Islet of Langerhans (tissue), 1 donor: Measurements from ENCODE around the gene CIDEA.
"Not testable (repeated sequence)": the region's sequence is repeated elsewhere in the genome, so short reads cannot be mapped to it uniquely, and the experiment has no call there.

ENCODE experiments used
- FAIRE-seq: peaks from one replicate; lab custom pipeline; 2011; peaks lifted over from hg19 to GRCh38; lab: Jason Lieb, UNC

Gene CIDEA

DNA sequence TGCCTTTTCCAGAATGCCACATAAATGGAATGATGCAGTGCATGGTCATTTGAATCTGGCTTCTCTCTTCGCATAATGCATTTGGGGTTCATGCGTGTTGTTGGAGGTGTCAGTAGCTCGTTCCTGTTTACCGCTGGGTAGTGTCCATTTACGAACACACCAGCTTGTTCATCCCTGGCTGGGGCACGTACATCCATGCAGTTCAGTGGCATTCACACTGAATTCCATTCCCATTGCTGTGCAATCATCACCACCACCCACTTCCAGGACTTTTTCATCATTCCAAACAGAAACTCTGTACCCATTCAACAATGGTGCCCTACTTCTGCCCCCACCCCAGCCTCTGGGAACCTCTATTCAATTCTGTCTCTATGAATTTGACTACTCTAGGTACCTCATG is 14.7 kb upstream of the CIDEA start:
- no peak for FAIRE-seq

DNA sequence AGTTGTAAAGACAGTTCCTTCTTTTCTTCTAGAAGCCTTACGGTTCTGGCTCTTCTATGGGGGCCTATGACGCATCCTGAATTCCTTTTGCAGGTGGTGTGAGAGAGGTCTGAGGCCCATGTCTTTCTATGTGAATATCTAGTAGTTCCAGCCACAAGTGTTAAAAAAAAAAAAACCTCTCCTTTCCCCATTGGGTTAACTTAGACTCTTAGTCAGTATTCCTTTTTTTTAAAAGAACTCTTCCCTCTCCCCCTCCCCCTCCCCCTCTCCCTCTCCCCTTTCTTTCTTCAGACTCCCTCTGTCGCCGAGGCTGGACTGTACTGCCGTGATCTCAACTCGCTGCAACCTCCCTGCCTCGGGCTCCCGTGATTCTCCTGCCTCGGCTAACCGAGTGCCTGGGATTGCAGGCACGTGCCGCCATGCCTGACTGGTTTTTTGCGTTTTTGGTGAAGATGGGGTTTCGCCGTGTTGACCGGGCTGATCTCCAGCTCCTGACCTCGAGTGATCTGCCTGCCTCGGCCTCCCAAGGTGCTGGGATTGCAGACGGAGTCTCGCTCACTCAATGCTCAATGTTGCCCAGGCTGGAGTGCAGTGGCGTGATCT is 11.4 kb upstream of the CIDEA start:
- no peak for FAIRE-seq

DNA sequence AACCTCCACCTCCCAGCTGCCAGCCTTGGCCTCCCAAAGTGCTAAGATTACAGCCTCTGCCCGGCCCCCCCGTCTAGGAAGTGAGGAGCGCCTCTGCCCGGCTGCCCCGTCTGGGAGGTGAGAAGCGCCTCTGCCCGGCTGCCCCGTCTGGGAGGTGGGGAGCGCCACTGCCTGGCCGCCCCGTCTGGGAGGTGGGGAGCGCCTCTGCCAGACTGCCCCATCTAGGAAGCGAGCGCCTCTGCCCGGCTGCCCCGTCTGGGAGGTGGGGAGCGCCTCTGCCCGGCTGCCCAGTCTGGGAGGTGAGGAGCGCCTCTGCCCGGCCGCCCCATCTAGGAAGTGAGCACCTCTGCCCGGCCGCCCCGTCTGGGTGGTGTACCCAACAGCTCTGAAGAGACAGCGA is 10.9 kb upstream of the CIDEA start:
- FAIRE-seq: not testable (repeated sequence)

DNA sequence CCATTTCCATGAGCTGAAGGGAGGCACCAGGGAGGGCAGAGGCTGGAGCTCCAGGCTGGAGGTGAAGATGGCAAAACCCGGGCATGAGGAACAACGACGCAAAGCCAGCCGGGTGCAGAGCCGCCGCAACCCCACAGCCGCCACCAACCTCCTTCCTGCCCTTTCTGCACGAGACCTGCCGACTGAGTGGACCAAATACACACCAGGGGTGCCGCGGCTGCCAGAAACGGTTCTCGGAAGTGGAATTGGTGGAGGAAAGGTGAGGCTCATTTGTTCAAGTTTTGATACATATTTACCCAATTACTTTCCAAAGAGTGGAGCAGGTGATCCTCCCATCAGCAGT is 8.4 kb upstream of the CIDEA start:
- no peak for FAIRE-seq

DNA sequence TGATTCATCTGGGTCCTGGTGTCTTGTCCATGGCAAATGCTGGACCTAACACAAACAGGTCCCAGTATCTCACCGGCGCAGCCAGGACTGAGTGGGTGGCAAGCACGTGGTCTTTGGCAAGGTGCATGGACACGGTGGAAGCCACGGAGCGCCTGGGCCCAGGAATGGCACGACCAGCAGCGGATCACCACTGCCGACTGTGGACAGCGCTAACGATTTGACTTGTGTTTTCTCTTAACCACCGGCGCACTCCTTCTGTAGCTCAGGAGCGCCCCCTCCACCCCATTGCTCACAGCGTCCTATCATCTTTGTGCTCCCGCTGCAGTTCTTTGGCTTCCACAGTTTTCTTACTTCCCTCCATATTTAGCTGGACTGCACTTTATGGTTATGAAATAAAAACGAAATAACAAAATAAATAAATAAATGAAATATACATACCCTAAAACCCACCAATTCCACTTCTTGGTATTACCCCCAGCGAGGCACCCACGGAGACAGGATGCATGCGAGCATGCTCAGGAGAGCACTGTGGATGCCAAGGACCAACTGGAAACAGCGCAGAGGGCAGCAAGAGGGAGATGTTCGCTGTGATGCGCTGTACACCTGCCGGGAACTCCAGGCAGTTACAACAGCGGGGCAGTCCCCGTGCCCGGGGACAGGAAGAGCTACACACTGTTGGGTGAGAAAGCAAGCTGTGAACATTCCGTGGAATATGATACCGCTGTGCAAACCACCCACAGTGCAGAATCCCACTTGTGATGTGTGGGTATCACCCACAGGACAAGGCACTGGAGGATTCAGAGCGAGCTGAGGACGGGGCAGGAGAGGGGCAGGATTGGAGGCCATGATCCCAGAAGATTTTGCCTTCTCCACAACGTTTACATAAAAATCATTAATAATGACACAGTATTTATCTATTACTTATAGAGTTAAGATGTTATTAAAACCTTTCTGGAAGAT is 7.0 kb upstream of the CIDEA start:
- FAIRE-seq: no peak

DNA sequence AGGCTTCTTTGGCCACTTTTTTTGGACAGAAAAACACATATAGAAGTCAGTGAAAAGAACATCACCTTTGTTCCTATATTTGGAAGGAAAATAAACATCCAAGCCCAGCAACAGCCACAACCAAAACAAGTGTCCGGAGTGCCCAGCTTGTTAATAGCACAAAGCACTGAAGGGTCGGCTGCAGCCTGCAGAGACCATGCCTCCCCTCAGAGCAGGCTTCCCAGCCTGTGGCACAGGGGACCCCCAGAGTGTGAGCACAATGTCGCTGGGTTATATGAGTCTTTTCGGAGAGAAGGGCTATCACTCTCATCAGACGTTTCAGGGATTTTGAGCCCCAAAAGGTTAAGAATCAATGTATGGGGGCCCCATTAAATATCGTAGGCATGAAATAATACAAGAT is 6.2 kb upstream of the CIDEA start:
- FAIRE-seq: no peak

DNA sequence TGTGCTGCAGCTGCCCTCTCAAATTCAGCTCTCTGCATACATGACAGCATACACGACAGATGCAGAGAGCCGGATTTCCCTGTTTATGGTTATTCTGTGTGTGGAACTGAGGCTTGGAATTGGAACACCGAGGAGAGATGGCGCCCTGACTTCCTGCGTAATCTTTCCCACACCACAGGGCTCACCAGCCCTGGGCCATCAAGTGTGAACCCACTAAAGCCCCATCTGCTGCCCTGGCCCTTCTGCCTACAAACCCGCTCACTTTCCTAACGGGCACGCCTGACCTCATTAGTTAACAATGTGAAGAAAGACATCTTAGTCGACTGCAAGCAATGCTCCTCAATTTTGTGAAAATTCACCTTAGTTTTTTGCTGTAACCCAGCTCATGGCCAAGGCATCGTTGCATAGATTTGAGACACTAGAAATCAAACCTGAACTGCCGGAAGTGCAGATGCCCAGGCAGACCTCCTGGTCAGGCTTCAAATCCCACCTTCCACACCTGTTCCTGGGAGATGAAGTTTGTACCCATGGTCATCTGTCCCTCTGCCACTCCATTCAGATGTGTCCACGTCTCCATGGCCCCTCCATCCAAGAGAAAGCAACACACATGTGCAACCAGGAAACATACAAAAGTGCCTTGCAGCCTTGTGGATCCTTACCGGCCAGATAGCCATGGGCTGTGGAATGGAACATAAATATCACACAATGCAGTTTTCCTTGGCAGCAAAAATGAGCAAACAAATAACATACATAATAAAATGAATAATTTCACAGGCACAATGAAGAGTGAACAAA is 5.0 kb upstream of the CIDEA start:
- FAIRE-seq: no peak

DNA sequence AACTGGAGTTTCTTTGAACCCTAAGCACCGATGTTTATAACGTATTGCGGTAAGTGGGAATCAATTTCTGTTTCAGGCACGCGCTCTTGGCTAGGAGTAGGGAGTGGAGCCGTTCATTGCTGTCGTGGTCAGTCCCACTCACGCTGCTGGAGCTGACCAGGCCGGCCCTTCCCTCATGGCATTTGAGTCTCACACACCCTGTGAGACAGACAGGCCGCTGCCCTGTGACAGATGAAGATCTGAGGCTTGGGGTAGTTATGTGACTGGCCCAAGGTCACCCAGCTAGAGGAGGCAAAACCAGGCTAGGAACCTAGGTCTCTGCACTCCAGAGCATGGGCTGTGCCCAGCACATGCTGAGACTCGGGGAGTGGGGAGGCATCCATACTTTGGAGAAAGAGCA is 2.9 kb upstream of the CIDEA start:
- FAIRE-seq: no peak

DNA sequence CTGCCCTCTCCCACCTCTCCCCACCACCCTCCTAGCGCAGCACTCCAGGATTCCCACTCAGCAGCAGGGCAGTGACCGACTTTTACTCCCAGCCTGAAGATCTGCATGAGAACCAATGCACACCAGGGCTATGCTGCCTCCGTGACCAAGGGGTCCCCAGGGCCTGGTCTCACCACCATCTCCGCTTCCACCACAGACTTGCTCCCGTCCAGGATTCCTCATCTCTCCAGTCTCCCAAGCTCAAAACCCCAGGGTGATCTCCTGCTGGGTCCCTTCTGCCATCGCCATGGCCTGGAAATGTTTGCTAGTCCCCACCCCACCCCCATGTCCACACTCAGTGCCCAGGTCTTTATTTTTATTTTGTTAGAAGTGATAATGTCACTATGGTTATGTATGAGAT is 2.1 kb upstream of the CIDEA start:
- FAIRE-seq: no peak

DNA sequence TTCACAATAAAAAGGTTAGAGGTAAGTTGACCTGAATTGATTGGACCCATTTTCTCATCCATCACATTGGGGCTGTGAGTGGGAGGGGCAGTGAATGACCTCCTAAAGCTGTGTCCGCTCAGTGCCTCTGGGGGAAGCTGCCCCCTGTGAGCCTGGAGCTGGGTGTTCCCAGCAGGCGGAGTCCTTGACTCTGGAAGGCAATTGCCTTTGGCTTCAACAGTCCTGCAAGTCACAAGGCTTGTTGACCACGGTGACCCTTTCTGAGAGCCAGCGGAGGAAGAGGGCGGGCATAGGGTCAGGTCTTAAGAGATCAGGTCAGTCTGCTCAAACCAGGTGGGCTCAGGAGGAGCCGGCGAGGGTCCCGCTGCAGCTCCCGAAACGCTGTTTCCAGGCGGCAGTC is 1.1 kb upstream of the CIDEA start:
- FAIRE-seq: no peak

DNA sequence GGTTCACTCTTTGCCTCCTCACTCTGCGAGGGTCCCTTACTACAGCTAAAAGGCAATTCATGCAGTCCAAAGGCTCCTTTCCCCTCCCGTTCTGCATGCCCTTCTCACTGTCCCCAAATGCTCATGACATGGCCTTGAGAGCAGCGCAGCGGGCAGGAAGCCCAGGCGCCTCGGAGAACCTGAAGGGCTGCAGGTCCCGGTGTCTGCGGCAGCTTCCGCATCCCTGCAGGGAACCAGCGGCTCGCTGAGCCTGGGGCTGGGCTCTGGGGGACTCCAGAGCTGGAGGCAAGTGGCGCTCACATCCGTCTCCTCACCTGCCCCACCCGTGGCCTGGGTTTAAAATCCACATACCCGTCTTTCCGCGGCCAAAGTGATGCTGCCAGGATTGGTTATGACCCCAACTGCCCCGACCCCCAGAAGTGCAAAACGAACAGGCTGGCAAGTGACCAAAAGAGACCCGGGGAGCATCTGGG is 462 bp upstream of the CIDEA start:
- FAIRE-seq: no peak

DNA sequence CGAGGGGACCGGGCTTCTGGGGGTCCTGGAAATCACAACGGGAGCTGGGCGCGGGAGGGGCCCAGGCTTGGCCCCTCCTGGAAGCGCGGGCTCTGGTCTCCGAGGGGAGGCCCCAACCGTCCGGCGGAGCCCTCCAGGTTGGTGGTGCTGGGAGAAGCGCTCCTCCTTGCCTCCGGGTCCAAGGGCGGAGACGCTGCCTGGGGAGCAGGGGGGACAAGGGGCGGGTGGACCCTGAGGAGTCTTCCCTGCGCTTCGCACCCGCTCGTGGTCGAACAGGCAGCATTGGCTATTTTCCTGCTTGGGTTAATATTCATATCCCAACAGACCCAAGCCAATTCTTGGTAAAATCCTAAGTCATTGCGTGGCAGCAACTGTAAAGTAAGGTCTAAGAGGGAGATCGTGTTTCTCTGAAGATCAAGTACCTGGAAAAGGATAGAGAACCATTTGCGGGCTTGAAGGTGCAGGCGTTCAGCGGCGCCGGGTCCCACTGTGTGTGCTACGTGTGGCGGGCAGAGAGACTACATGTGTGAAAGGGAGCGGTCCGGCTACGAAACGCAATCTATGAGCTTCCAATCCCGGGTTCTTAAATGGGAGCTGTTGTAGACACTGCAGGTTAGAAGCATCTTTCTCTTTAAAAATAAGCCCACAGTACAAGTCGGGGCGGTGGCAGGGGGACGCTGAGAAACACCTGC is 805 bp downstream of the CIDEA start:
- no peak for FAIRE-seq

DNA sequence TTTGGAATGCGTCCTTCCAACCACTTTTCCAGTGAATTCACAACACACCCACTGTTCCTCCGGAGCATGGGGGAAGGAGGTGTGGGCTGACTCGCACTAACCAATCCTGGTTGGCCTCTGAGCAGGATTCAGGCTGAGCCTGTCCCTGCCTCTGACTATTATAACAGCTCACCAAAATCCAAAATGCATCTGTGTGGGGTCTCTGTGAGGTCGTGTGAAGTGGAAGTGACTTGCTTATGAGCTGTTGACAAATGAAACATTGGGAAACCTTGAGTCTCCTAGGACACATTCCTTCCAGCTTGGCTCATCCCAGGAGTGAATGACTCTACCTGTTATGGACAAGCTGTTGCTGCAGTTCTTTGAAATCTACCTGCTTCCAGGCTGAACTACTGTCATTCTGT is 1.5 kb downstream of the CIDEA start:
- FAIRE-seq: no peak

DNA sequence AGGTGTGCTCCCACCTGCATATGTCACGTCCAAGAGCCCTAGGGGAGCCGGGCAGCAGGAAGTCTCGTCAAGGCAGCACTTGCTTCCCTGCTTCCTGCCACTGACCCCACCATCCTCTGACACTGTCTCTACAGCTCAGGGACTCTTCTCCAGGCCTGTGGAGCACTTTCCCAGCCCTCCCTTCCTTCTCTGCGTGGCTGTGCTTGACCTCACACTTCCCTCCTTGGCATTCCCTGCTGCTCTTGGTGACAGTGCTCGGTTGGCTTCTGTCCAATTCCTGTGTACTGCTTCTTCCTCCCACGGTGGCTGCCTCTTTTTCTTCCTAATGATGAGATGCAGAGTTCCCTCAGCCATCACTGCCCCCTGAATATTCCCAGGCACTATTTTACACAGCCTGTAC is 2.8 kb downstream of the CIDEA start:
- FAIRE-seq: no peak

DNA sequence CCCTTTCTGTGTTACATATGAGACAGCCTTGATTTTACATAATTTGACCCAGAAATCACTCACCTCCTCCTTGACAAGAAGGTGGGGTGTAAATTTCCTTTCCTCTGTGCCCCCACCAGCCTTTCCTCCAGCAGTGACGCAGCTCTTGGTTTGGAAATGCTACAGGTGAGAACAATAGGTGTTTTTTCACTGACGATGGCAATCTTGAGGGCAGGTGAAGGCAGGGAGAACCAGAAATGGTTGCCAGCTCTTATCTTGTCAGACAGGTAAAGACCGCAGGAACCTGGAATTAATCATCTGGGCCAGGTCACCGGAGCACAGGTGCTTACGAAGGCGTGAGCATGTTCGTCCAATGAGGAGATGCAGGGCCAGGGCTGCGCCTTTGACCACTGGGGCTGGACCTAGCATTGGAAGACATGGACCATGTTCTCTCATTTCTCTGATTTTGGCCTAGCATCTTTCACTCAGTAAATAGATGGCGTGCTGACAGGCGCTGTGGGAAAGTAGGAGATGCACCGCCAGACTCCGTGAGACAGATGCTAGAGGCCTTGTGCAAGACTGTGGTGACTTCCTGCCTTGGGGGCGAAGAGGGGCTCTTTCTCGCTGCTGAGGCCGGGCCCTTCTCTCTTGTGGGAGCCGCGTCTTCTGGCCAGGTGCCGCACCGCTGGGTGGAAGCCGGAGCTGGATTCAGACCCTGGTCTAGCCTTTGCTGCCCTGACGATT is 4.0 kb downstream of the CIDEA start:
- no peak for FAIRE-seq

DNA sequence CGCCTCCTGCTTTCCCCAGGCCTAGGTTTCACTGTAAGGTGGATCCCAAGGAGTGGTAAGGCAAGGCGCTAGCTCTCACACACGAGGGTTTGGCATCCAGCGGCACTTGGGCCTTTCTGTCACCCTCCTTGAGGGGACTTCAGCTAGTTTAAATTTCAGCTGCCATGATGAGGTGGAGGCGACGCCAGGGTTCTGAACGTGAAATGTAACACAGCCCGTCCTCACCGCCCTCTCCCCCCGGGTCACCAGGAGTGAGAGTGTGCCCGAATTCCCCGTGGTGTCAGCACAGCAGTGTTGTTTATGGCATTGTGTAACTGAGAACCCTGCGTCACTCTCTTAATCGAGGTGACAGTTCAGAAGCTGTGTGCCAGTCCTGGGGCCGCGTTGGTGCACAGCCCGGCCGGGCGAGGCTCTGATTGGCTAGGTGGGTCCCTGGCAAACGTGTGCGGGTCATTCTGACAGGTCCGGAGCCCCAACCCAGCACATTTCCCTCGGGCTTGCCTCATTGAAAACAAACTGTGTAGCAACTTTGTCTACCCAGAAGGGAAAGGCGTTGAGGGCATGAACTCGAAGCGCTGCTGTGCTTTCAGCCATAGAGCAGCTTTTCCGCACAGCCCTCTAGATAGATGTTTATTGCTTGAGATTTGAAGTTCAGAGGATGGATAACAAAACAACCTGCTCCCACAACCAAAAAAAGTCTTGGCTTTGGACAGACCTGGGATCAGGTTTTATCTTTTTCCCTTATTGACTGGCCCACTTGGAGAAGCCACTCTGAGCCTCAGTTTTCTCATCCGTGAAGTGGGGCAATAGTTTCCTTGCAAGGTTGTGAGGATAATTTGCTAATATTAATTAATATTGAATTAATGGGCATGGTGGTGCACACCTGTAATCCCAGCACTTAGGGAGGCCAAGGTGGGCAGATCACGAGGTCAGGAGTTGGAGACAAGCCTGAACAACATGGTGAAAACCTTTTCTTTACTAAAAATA is 4.9 kb downstream of the CIDEA start:
- FAIRE-seq: no peak

DNA sequence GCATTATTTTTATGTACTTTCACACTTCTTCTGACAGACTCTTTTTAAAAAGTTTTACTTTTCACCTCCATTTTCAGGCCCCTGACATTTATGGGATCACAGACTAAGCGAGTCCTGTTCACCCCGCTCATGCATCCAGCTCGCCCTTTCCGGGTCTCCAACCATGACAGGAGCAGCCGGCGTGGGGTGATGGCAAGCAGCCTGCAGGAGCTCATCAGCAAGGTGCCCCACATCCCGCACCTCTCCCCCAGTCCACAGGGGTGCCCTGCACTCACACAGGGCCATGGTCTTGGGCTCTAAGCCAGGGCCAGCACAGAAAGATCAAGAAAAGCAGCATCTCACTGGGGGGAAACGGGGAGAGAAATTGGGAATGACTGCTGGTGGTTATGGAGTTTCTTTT is 8.6 kb downstream of the CIDEA start:
- no peak for FAIRE-seq

DNA sequence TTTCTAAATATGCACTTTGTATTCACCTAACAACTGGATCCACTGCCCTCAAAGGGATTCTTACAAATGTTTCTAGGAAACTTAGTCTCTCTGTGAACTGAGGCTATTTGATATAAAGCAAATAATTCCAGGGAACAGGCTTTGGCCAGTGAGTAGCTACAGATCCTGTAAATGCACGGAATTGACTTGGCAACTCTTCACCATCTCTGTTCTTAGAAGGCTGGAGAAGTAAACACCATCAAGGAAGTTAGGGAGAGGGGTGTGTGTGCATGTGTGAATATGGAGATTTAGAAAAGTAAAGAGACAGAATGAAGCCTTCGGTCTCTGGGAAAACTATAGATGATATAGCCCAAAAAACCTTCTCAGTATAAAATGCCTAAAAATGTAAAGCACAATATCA is 10.7 kb downstream of the CIDEA start:
- no peak for FAIRE-seq

DNA sequence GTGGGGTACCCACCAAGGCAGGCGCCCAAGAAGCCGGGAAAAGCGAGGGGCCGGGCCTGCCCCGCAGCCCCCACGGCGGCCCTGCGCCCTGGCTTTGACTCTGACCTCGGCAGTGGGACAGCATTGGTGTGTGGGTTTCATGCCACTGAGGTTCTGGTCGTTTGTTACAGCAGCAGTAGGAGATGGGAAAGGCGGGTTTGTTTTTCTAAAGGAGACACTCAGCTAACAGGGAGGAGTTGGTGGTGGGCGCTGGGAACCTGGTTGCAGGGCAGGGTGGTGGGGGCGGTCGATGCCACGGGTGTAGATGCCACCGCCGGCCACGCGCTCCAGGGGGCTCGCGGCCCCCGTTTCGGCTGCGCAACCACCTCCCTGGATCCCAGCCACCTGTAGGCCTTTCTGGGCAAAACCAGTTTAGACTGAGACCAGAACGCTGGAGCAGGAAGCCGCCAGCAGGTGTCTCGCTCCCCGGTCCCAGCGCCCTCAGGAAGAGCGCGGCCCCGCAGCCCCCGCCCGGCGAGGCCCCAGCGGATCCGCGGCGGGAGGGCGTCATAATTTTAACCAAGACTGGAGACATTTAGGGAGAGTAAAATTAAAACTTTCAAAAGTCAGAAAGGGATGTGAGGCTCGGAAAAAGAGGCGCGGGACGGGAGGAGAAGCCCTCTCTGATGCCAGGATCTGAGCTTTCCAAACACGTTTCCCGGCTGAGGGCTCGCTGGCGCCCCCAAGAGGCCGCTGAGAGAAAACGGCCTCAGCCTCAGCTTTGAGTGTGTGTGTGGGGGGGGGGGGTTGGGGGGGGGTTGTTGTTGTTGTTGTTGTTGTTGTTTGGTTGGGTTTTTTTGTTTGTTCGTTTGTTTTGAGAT is 17.4 kb downstream of the CIDEA start:
- no peak for FAIRE-seq

DNA sequence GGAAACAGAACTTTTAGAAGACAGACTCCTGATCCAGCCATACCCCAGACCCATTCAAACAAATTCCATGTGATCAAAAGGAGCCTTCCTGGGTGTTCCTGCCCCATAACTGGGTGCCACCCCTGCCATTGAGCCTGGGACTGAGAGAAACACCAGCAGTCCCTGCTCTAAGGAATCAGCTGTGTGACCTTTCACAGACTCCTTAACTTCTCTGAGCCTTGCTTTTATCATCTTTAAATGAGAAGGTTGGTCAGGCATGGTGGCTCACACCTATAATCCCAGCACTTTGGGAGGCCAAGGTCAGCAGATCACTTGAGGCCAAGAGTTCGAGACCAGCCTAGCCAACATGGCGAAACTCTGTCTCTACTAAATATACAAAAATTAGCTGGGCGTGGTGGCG is 20.6 kb downstream of the CIDEA start:
- FAIRE-seq: no peak
